WERI-Rb-1 (cell line): ENCODE data around the gene RADIL.

ENCODE experiments used
- DNase-seq: peaks from one replicate; pipeline ENCODE4 v3.0.0-alpha.2; 2020
- H3K27ac ChIP-seq: fragments of 250-450 bp; sonication (Bioruptor Pico); 2 replicates; pipeline ENCODE4 v1.5.1; 2020; ENCODE audit warnings: mild to moderate bottlenecking, moderate library complexity
- H3K27me3 ChIP-seq: fragments of 250-450 bp; sonication (Bioruptor Pico); 2 replicates; pipeline ENCODE4 v1.5.1; 2021; ENCODE audit warnings: mild to moderate bottlenecking, low read depth, moderate library complexity; ENCODE audit not compliant: insufficient read depth, severe bottlenecking
- H3K36me3 ChIP-seq: fragments of 250-450 bp; sonication (Bioruptor Pico); 2 replicates; pipeline ENCODE4 v1.5.1; 2020; ENCODE audit warnings: mild to moderate bottlenecking, moderate library complexity
- H3K4me3 ChIP-seq: 2 replicates; pipeline ENCODE4 v1.5.1; 2011; ENCODE audit warnings: low read depth, mild to moderate bottlenecking, control low read depth, low read length
- H3K9me3 ChIP-seq: fragments of 250-450 bp; sonication (Bioruptor Pico); 2 replicates; pipeline ENCODE4 v1.5.1; 2021; ENCODE audit warnings: mild to moderate bottlenecking, moderate library complexity; ENCODE audit not compliant: severe bottlenecking
- CTCF ChIP-seq: IDR thresholded peaks from 2 replicates; pipeline ENCODE4 v1.5.1; 2011; ENCODE audit warnings: low read depth, mild to moderate bottlenecking, control low read depth, inconsistent platforms, low read length

RADIL gene

DNA sequence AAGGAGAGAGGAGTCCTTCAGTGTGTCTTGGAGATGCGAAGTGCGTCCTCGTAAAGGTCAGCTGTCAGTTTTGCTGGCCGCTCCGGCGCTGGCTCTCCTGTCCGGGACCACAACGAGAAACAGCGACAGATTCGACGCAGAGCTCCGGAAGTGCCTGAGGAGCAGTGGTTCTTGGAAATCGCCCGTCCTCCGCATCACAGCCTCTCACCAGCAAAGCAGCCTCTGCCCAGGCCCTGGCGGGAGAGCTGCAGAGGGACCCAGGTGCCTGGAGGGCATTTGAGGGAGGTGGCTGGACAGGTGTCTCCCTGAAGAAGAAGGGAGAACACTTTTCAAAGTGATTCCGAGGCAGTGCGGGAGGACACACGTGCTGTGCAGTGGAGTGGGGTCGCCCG is 119.7 kb downstream of the RADIL start:
- TF ChIP-seq CTCF, result no peak
- Histone ChIP-seq H3K27ac (no peak overlapping the region), H3K36me3 (peaks cover 50% of the 10 kb centered on the region), H3K27me3 (no peaks in the 10 kb centered on the region), H3K9me3 (no peaks in the 10 kb centered on the region), H3K4me3 (no peak overlapping the region)
- DNase-seq, result no peak

- no peak for TF ChIP-seq CTCF
- H3K27ac ChIP-seq, result no peak overlapping the region
- H3K36me3 ChIP-seq, result peaks cover 55% of the 10 kb centered on the region
- no peaks in the 10 kb centered on the region for H3K9me3 ChIP-seq
- no peak overlapping the region for H3K4me3 ChIP-seq
- H3K27me3 ChIP-seq, result no peaks in the 10 kb centered on the region
- no peak for DNase-seq
These were observed 120.3 kb downstream of the RADIL start for GRCh38 chr7:4763091-4763793.

DNA sequence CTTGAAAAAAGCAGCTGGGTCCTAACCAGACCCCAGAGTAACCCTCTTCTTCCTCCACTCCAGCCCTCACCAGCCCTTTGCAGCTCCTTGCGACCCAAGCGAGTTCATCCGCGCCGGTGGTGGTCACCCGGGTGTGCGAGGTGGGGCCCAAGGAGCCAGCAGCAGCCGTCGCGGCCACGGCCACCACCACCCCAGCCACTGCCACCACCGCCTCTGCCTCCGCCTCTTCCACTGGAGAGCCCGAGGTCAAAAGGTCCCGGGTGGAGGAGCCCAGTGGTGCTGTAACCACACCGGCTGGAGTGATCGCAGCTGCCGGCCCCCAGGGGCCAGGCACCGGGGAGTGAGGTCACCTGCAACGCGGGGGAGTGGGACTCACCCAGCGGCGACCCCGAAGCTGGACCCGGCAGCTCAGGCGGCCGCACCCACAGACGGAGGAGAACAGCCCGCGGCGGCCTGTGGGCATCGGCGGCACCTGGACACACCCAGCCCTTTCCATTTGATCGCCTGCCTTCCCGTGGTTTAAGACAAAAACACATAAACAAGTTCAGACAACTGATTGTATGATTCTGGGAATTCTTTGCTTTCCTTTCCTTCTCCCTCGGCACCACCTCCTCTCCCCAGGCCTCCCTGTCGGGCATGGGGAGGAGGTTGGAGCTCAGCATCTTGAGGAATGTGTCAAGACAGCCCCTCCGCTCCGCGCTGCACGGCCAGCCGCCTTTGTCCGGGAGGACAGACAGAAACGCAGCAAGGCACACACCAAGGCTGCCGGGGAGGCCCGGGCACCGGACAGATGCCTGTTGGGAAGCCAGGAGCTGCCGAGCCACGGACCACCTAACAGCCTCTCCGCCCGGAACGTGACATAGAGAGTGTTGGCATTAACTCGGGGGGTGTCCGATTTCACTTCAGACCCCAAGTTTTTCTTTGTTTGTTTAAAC is 121.1 kb downstream of the RADIL start:
- Histone ChIP-seq H3K27ac (no peak overlapping the region), H3K27me3 (no peaks in the 10 kb centered on the region), H3K9me3 (no peaks in the 10 kb centered on the region), H3K36me3 (peaks cover 62% of the 10 kb centered on the region), H3K4me3 (no peak overlapping the region)
- TF ChIP-seq CTCF, result no peak
- DNase-seq, result no peak

DNA sequence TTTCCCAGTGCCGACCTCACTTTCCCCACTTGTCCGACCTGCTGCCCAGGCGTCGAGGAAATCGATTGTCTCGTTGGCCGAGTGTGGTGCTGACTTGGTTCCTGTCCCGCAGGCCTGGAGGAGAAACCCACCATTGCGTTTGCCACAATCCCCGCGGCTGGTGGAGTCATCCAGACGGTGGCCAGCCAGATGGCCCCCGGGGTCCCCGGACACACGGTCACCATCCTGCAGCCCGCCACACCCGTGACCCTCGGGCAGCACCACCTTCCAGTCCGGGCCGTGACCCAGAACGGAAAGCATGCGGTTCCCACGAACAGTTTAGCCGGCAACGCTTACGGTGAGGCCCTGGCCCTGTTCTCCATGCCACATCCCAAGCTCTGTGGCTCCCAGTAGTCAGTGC is 122.6 kb downstream of the RADIL start:
- Histone ChIP-seq H3K27ac (no peak overlapping the region), H3K36me3 (peaks cover 72% of the 10 kb centered on the region), H3K9me3 (no peaks in the 10 kb centered on the region), H3K27me3 (no peaks in the 10 kb centered on the region), H3K4me3 (no peak overlapping the region)
- no peak for TF ChIP-seq CTCF
- no peak for DNase-seq

GRCh38 chr7:4759211-4759610 is 124.3 kb downstream of the RADIL start:
- DNase-seq, result no peak
- no peak for TF ChIP-seq CTCF
- Histone ChIP-seq H3K27ac (no peak overlapping the region), H3K27me3 (no peaks in the 10 kb centered on the region), H3K9me3 (no peaks in the 10 kb centered on the region), H3K4me3 (no peak overlapping the region), H3K36me3 (peaks cover 85% of the 10 kb centered on the region)
